ENCODE measurements around the gene TVP23C.

The TVP23C gene

DNA sequence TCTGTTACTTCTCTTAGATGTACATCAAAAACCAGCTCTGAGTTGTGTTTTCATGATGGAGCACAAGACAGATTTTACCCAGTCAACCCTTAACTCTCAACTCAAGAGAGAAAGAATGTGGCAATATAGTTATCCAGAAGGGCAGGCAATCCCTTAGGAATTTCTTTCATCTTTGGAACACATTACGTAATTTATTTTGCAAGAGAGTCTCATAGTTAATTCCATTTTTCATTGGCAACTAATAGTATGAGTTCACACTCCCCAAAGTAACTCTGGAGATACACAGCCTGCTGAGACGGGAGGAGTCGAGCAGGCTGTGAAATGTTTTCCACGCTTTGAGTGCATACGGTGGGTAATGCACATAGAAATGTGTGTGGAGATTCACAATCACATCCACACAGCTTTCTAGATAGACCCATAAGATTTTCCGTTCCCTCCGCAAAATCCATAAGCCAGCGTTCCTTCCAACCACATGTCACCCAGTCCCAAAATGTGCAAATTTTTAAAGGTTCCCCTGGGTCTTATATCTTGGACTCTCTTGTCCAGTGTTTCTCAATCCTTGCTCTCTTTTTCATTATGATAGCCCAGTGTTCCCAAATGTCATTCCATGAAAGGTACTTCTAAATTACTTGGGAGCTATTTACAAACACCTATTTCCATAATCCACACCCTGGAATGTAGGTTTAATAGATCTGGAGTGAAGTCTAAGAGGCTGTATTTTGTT lies 87.5 kb downstream of the TVP23C start:
- no peaks in the 10 kb centered on the region for H4K20me1 ChIP-seq
- no peak overlapping the region for H3K4me2 ChIP-seq
- H3K36me3 ChIP-seq, result no peaks in the 10 kb centered on the region
- no peaks in the 10 kb centered on the region for H3K27me3 ChIP-seq
- no peak overlapping the region for H3K9ac ChIP-seq
- no peak overlapping the region for H3K4me3 ChIP-seq
- no peak overlapping the region for H3K27ac ChIP-seq
- H3K4me1 ChIP-seq, result peaks cover 12% of the 10 kb centered on the region
- TF ChIP-seq Cebpa-rat (IDR thresholded peaks at IDR 0.05), result no peak
- H3K9me3 ChIP-seq, result no peaks in the 10 kb centered on the region

GRCh38 chr17:15472891-15473290 lies 90.4 kb downstream of the TVP23C start:
- no peaks in the 10 kb centered on the region for H3K9me3 ChIP-seq
- H3K27ac ChIP-seq, result no peak overlapping the region
- no peak for TF ChIP-seq Cebpa-rat (IDR thresholded peaks at IDR 0.05)
- H3K9ac ChIP-seq, result no peak overlapping the region
- no peaks in the 10 kb centered on the region for H3K4me1 ChIP-seq
- no peak overlapping the region for H3K4me3 ChIP-seq
- no peaks in the 10 kb centered on the region for H3K27me3 ChIP-seq
- H3K4me2 ChIP-seq, result no peak overlapping the region
- no peaks in the 10 kb centered on the region for H3K36me3 ChIP-seq
- H4K20me1 ChIP-seq, result no peaks in the 10 kb centered on the region

- Histone ChIP-seq H3K9ac (no peak overlapping the region), H4K20me1 (no peaks in the 10 kb centered on the region), H3K4me1 (no peaks in the 10 kb centered on the region), H3K4me3 (no peak overlapping the region), H3K9me3 (no peaks in the 10 kb centered on the region), H3K4me2 (no peak overlapping the region), H3K27ac (no peak overlapping the region), H3K36me3 (no peaks in the 10 kb centered on the region), H3K27me3 (no peaks in the 10 kb centered on the region)
- TF ChIP-seq Cebpa-rat (IDR thresholded peaks at IDR 0.05), result no peak
Observed at GRCh38 chr17:15470536-15470935, 92.7 kb downstream of the TVP23C start.

DNA sequence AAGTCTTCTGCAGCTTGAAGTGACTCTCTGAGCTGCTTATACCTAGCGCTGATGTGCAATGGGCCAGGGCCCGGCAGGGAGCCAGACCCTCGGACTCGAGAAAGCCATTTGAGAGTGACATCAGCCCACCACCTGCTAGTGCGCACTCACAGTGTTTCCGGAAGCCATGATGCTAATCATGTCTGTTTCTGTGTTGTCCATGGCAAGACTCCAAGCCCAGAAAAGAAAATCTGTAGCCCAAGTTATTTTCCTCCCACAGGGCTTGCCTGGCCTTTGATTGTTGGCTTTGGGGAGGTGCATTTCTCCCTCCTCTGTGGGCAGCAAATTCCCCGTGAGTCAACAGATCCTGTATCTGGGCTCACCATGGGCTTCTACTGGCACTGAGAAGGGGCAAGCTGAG lies 94.0 kb downstream of the TVP23C start:
- Histone ChIP-seq H3K4me2 (no peak overlapping the region), H3K36me3 (no peaks in the 10 kb centered on the region), H3K9ac (no peak overlapping the region), H3K4me1 (no peaks in the 10 kb centered on the region), H3K9me3 (no peaks in the 10 kb centered on the region), H4K20me1 (no peaks in the 10 kb centered on the region), H3K27me3 (no peaks in the 10 kb centered on the region), H3K27ac (no peak overlapping the region), H3K4me3 (no peak overlapping the region)
- TF ChIP-seq Cebpa-rat (IDR thresholded peaks at IDR 0.05), result no peak

DNA sequence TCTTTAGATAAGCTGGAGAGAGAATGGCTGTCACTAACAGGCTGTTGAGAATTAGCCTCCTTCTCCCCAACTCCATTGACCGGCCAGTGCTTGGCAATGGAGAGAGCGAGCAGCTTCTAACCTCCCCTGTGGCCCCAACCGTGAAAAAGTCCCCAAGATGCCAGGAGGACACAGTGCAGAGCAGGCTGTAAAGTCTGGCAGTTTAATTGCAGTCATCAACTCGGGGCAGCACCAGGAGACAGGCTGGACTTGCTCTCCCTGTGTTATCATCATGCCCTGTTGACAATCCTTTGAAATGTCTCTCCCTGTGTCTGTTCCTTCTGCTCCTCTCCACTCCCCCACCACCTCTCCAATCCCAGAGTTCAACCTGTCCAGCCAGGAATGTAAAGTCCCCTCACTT lies 95.2 kb downstream of the TVP23C start:
- Histone ChIP-seq H3K4me1 (no peaks in the 10 kb centered on the region), H3K36me3 (no peaks in the 10 kb centered on the region), H3K27me3 (no peaks in the 10 kb centered on the region), H3K27ac (no peak overlapping the region), H3K9me3 (no peaks in the 10 kb centered on the region), H3K4me3 (no peak overlapping the region), H3K4me2 (no peak overlapping the region), H3K9ac (no peak overlapping the region), H4K20me1 (no peaks in the 10 kb centered on the region)
- TF ChIP-seq Cebpa-rat (IDR thresholded peaks at IDR 0.05), result no peak

GRCh38 chr17:15467592-15467991 lies 95.7 kb downstream of the TVP23C start, which contains the start of gene CDRT4:
Gene CDRT4, minus strand, starts transcription at chr17:15467621. Its CDS starts 27,383 bp downstream, at chr17:15440238.
- Histone ChIP-seq H3K4me1 (no peaks in the 10 kb centered on the region), H3K4me2 (no peak within 1 kb of the TSS), H3K27me3 (no peaks in the 10 kb centered on the region), H4K20me1 (no peaks in the 10 kb centered on the region), H3K36me3 (no peaks in the 10 kb centered on the region), H3K9me3 (no peaks in the 10 kb centered on the region), H3K27ac (no peak within 1 kb of the TSS), H3K9ac (no peak within 1 kb of the TSS), H3K4me3 (no peak within 1 kb of the TSS)
- no peak for TF ChIP-seq Cebpa-rat (IDR thresholded peaks at IDR 0.05)

DNA sequence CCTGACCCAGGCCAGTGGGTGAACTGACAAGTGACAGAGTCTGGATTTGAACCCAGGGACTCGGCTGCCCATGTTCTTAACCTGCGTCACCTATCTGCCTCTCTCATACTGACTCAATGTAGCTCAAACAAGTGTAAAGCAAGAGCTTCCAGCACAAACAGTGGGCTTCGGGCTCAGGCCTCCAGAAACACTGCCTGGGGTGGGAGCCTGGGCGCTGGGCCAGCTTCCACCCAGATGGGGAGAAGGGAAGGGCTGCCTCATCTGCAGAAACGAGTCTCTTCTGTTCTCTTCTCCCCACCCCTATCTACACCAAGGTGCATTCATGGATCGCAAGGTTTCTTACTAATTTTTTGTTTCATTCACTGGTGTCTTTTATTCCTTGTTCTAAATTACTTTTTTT lies 97.2 kb downstream of the TVP23C start:
- Histone ChIP-seq H3K4me2 (no peak overlapping the region), H3K9me3 (no peaks in the 10 kb centered on the region), H3K27ac (no peak overlapping the region), H3K27me3 (no peaks in the 10 kb centered on the region), H3K9ac (no peak overlapping the region), H4K20me1 (no peaks in the 10 kb centered on the region), H3K36me3 (no peaks in the 10 kb centered on the region), H3K4me3 (no peak overlapping the region), H3K4me1 (no peaks in the 10 kb centered on the region)
- TF ChIP-seq Cebpa-rat (IDR thresholded peaks at IDR 0.05), result no peak

DNA sequence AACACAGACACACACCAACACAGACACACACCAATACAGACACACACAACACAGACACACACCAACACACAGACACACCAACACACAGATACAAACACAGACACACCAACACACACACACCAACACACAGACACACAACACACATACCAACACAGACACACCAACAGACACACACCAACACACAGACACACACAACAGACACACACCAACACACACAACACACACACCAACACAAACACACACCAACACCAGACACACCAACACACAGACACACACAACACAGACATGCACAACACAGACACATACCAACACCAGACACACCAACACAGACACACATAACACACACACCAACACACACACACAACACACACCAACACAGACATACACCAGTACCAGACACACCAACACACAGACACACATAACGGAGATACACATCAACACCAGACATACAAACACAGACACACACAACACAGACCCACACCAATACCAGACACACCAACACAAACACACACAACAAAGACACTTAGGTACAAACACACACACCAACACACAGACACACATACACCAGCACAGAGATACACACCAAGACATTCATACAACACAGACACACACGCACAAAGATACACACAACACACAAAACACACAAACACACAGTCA lies 98.1 kb downstream of the TVP23C start:
- Histone ChIP-seq H4K20me1 (no peaks in the 10 kb centered on the region), H3K36me3 (no peaks in the 10 kb centered on the region), H3K4me3 (no peak overlapping the region), H3K27ac (no peak overlapping the region), H3K9me3 (no peaks in the 10 kb centered on the region), H3K4me2 (no peak overlapping the region), H3K27me3 (no peaks in the 10 kb centered on the region), H3K4me1 (no peaks in the 10 kb centered on the region), H3K9ac (no peak overlapping the region)
- no peak for TF ChIP-seq Cebpa-rat (IDR thresholded peaks at IDR 0.05)

DNA sequence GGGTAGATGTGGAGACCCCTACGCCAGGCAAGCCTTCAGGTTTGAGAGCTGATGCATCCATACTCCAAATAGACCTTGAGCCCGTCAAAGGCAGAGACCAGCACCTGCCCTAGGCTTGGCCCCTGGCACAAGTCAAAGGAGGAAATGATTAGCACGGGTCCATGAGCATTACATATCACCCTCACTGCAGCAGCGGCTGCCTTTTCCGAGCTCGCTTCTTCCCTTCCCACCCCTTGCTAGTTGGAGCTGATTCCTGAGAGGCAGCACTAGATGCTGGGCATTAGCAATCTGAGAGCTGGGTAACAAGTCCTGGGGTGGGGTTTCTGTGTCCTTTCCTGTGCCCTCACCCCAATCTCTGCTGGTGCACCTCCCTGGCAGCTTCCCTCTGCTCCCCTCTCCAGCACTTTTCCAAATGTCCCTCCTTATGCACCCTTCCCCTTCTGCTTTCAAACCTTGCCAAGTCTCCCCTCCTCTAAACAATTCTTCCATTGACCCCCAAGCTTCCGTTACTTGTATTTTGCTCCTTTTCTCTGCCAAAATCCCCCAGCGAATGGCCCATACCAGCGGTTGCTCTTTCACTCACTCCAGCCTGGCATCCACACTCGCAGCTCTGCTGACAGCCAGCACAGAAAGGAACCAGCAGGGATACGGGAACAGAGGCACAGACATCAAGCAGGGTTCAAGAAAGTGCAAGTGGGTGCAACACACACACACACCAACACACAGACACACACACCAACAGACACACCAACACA lies 98.9 kb downstream of the TVP23C start:
- Histone ChIP-seq H3K27ac (no peak overlapping the region), H3K9me3 (no peaks in the 10 kb centered on the region), H3K4me3 (no peak overlapping the region), H3K4me1 (no peaks in the 10 kb centered on the region), H4K20me1 (no peaks in the 10 kb centered on the region), H3K9ac (no peak overlapping the region), H3K27me3 (no peaks in the 10 kb centered on the region), H3K4me2 (no peak overlapping the region), H3K36me3 (no peaks in the 10 kb centered on the region)
- TF ChIP-seq Cebpa-rat (IDR thresholded peaks at IDR 0.05), result no peak

Data from BLaER1 (cell line).